ENCODE results near the gene LY6G6D.

LY6G6D gene

DNA sequence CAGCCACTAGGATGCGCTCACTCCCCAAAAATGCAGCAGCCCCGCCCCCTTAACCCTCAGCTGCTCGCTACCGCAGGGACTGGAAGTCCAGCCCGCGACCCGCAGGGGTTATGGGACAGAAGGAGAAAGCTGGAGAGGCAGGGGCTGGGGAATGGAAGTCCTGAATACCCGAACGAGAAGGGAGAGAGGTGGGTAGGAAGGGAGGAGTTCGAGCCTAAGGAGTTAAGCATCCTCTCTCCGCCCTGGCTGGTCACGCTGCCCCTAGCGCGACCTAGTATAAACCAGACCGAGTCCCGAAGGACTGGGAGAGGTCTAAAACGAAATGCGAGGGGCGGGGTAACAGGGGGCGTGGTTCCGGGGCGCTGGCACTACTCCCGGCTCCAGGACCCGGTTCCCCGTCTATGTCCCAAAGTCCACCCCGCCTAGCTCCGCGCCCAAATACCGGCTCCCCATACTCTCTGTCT lies 14.4 kb downstream of the LY6G6D start:
- DNase-seq, result peak; percentile 78
- no peaks in the 10 kb centered on the region for H3K27me3 ChIP-seq (replicated peaks; ENCODE audit: insufficient read depth, low read length)
- TF ChIP-seq, protein P1, sequence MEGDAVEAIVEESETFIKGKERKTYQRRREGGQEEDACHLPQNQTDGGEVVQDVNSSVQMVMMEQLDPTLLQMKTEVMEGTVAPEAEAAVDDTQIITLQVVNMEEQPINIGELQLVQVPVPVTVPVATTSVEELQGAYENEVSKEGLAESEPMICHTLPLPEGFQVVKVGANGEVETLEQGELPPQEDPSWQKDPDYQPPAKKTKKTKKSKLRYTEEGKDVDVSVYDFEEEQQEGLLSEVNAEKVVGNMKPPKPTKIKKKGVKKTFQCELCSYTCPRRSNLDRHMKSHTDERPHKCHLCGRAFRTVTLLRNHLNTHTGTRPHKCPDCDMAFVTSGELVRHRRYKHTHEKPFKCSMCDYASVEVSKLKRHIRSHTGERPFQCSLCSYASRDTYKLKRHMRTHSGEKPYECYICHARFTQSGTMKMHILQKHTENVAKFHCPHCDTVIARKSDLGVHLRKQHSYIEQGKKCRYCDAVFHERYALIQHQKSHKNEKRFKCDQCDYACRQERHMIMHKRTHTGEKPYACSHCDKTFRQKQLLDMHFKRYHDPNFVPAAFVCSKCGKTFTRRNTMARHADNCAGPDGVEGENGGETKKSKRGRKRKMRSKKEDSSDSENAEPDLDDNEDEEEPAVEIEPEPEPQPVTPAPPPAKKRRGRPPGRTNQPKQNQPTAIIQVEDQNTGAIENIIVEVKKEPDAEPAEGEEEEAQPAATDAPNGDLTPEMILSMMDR (IDR thresholded peaks at IDR 0.05; ENCODE audit: low read length), result no peak; the same call in 1 of the 2 replicates
- no peak for TF ChIP-seq EZH2 (optimal IDR thresholded peaks at IDR 0.05; ENCODE audit: low read depth, low read length)
- no peak for TF ChIP-seq EZH2phosphoT487 (IDR thresholded peaks at IDR 0.05; ENCODE audit: low read length)
- peaks cover 40% of the 10 kb centered on the region for H3K4me1 ChIP-seq (ENCODE audit: low read length)
- H3K36me3 ChIP-seq (replicated peaks; ENCODE audit: insufficient read depth, low read length), result peaks cover 10% of the 10 kb centered on the region
- no peaks in the 10 kb centered on the region for H4K20me1 ChIP-seq (ENCODE audit: insufficient read depth, low read length)
- no peaks in the 10 kb centered on the region for H3K9me3 ChIP-seq (replicated peaks; ENCODE audit: insufficient read depth, low read length)
- H3K27ac ChIP-seq (ENCODE audit: low read length), result peak overlapping the region; percentile 86; the same call in 1 of the 2 replicates
- H3K79me2 ChIP-seq (ENCODE audit: low read length), result peaks cover 31% of the 10 kb centered on the region
- peak overlapping the region; percentile 93 for H3K4me2 ChIP-seq (ENCODE audit: low read depth, low read length)
- peaks cover 64% of the 10 kb centered on the region for H3F3A ChIP-seq (ENCODE audit: insufficient read depth, low read length)
- H2AFZ ChIP-seq (ENCODE audit: low read length), result peak overlapping the region; percentile 59; the same call in 1 of the 2 replicates
- peak overlapping the region; percentile 76 for H3K9ac ChIP-seq (ENCODE audit: low read length)
- peak overlapping the region; percentile 81 for H3K4me3 ChIP-seq (ENCODE audit: low read length)
- H3K9me2 ChIP-seq (replicated peaks; ENCODE audit: insufficient read depth, low read length), result no peaks in the 10 kb centered on the region

- peak overlapping the region; percentile 86; the same call in 1 of the 2 replicates for H3K27ac ChIP-seq (ENCODE audit: low read length)
- TF ChIP-seq, protein P1 (IDR thresholded peaks at IDR 0.05; ENCODE audit: low read length), result no peak
- TF ChIP-seq EZH2 (optimal IDR thresholded peaks at IDR 0.05; ENCODE audit: low read depth, low read length), result no peak
- no peak for TF ChIP-seq EZH2phosphoT487 (IDR thresholded peaks at IDR 0.05; ENCODE audit: low read length)
- H3K9me3 ChIP-seq (replicated peaks; ENCODE audit: insufficient read depth, low read length), result no peaks in the 10 kb centered on the region
- H3K9me2 ChIP-seq (replicated peaks; ENCODE audit: insufficient read depth, low read length), result no peaks in the 10 kb centered on the region
- H4K20me1 ChIP-seq (ENCODE audit: insufficient read depth, low read length), result no peaks in the 10 kb centered on the region
- peaks cover 70% of the 10 kb centered on the region for H3F3A ChIP-seq (ENCODE audit: insufficient read depth, low read length)
- 0 out of 2 replicates have a peak overlapping the region, but pooled peaks have one; percentile 59 for H2AFZ ChIP-seq (ENCODE audit: low read length)
- DNase-seq, result peak; percentile 67
- peak overlapping the region; percentile 93 for H3K4me2 ChIP-seq (ENCODE audit: low read depth, low read length)
- peaks cover 40% of the 10 kb centered on the region for H3K4me1 ChIP-seq (ENCODE audit: low read length)
- H3K9ac ChIP-seq (ENCODE audit: low read length), result peak overlapping the region; percentile 76
- H3K27me3 ChIP-seq (replicated peaks; ENCODE audit: insufficient read depth, low read length), result no peaks in the 10 kb centered on the region
- H3K36me3 ChIP-seq (replicated peaks; ENCODE audit: insufficient read depth, low read length), result peaks cover 10% of the 10 kb centered on the region
- peaks cover 37% of the 10 kb centered on the region for H3K79me2 ChIP-seq (ENCODE audit: low read length)
- H3K4me3 ChIP-seq (ENCODE audit: low read length), result peak overlapping the region; percentile 81
Observed at GRCh38 chr6:31729979-31730630, 15.0 kb downstream of the LY6G6D start.

DNA sequence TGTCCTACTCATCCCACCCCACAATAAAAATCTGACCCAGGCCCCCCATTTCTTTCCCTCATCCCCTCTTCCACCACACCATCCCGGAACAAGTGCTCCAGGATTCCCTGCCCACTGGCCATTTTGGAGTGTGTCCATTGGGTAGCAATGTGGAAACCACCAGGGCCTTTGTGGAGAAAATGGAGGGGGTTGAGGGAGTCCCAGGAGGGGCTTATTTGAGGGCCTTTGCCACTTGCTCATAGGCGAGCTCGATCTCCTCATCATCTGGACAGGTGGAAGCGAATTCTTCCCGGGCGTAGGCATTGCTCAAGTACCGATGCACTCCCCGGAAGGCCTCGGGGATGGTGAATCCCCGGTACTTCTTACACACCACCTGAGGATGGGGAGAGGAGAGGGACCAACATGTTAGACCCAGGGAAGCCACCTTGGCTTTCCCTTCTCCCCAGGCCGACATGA lies 15.5 kb downstream of the LY6G6D start:
- no peak overlapping the region for H3K4me3 ChIP-seq (ENCODE audit: low read length)
- peak overlapping the region; percentile 86; the same call in 1 of the 2 replicates for H3K27ac ChIP-seq (ENCODE audit: low read length)
- no peak for TF ChIP-seq EZH2 (optimal IDR thresholded peaks at IDR 0.05; ENCODE audit: low read depth, low read length)
- TF ChIP-seq, protein P1 (IDR thresholded peaks at IDR 0.05; ENCODE audit: low read length), result no peak
- no peak for TF ChIP-seq EZH2phosphoT487 (IDR thresholded peaks at IDR 0.05; ENCODE audit: low read length)
- no peaks in the 10 kb centered on the region for H4K20me1 ChIP-seq (ENCODE audit: insufficient read depth, low read length)
- H3K27me3 ChIP-seq (replicated peaks; ENCODE audit: insufficient read depth, low read length), result no peaks in the 10 kb centered on the region
- H3K4me1 ChIP-seq (ENCODE audit: low read length), result peaks cover 40% of the 10 kb centered on the region
- peaks cover 42% of the 10 kb centered on the region for H3K79me2 ChIP-seq (ENCODE audit: low read length)
- no peak overlapping the region for H2AFZ ChIP-seq (ENCODE audit: low read length)
- H3K4me2 ChIP-seq (ENCODE audit: low read depth, low read length), result peak overlapping the region; percentile 93; the same call in 1 of the 2 replicates
- H3F3A ChIP-seq (ENCODE audit: insufficient read depth, low read length), result peaks cover 75% of the 10 kb centered on the region
- no peak for DNase-seq
- H3K9ac ChIP-seq (ENCODE audit: low read length), result no peak overlapping the region
- no peaks in the 10 kb centered on the region for H3K9me2 ChIP-seq (replicated peaks; ENCODE audit: insufficient read depth, low read length)
- peaks cover 10% of the 10 kb centered on the region for H3K36me3 ChIP-seq (replicated peaks; ENCODE audit: insufficient read depth, low read length)
- no peaks in the 10 kb centered on the region for H3K9me3 ChIP-seq (replicated peaks; ENCODE audit: insufficient read depth, low read length)
